H9 (cell line): ENCODE results near the gene FNDC3B. TPM values are rescaled to one million over a fixed set of nuclear protein-coding genes. Genes with fewer than 3 reads are reported as not detected.

Experiments used
- DNase-seq: peaks from one replicate; pipeline ENCODE4 v3.0.0-alpha.2; 2017
- H2AFZ ChIP-seq: one replicate; pipeline ENCODE4 v1.6.1; 2013; ENCODE audit warnings: mild to moderate bottlenecking, low read length, control low read depth, moderate library complexity
- H2AK5ac ChIP-seq: 2 replicates; pipeline ENCODE4 v1.6.1; 2013; ENCODE audit warnings: low read length, control low read depth, mixed read lengths; ENCODE audit not compliant: insufficient read length
- H2BK120ac ChIP-seq: one replicate; pipeline ENCODE4 v1.6.1; 2013; ENCODE audit warnings: low read depth, mild to moderate bottlenecking, low read length, control low read depth, inconsistent platforms; ENCODE audit not compliant: poor library complexity, severe bottlenecking
- H2BK12ac ChIP-seq: 2 replicates; pipeline ENCODE4 v1.6.1; 2013; ENCODE audit warnings: low read length, control low read depth, mixed read lengths, low read depth; ENCODE audit not compliant: insufficient read length
- H2BK15ac ChIP-seq: 2 replicates; pipeline ENCODE4 v1.6.1; 2013; ENCODE audit warnings: low read depth, low read length, control low read depth
- H2BK20ac ChIP-seq: one replicate; pipeline ENCODE4 v1.6.1; 2013; ENCODE audit warnings: low read depth, mild to moderate bottlenecking, low read length, control low read depth, inconsistent platforms; ENCODE audit not compliant: poor library complexity, severe bottlenecking
- H2BK5ac ChIP-seq: 2 replicates; pipeline ENCODE4 v1.6.1; 2013; ENCODE audit warnings: low read length, control low read depth, mixed read lengths; ENCODE audit not compliant: insufficient read length
- H3K14ac ChIP-seq: 2 replicates; pipeline ENCODE4 v1.6.1; 2013; ENCODE audit warnings: low read length, control low read depth; ENCODE audit not compliant: insufficient read depth
- H3K18ac ChIP-seq: 2 replicates; pipeline ENCODE4 v1.6.1; 2013; ENCODE audit warnings: low read depth, mild to moderate bottlenecking, mixed read lengths, low read length, control low read depth; ENCODE audit not compliant: insufficient read length
- H3K23ac ChIP-seq: 2 replicates; pipeline ENCODE4 v1.6.1; 2013; ENCODE audit warnings: low read length, control low read depth, mixed read lengths, low read depth; ENCODE audit not compliant: insufficient read length
- H3K23me2 ChIP-seq: 2 replicates; pipeline ENCODE4 v1.6.1; 2013; ENCODE audit warnings: low read depth, mild to moderate bottlenecking, mixed read lengths, low read length, control low read depth; ENCODE audit not compliant: insufficient read length, poor library complexity, severe bottlenecking
- H3K27ac ChIP-seq: 2 replicates; pipeline ENCODE4 v1.5.1; 2013; ENCODE audit warnings: low read length, control low read depth, mixed read lengths, low read depth; ENCODE audit not compliant: insufficient read length
- H3K27me3 ChIP-seq: 2 replicates; pipeline ENCODE4 v1.6.1; 2013; ENCODE audit warnings: low read length, control low read depth, inconsistent platforms; ENCODE audit not compliant: insufficient read depth
- H3K4ac ChIP-seq: 2 replicates; pipeline ENCODE4 v1.6.1; 2013; ENCODE audit warnings: low read depth, mild to moderate bottlenecking, control low read depth, inconsistent platforms, low read length, moderate library complexity
- H3K4me1 ChIP-seq: 2 replicates; pipeline ENCODE4 v1.6.1; 2013; ENCODE audit warnings: low read length, control low read depth, inconsistent platforms; ENCODE audit not compliant: insufficient read depth
- H3K4me2 ChIP-seq: 2 replicates; pipeline ENCODE4 v1.6.1; 2013; ENCODE audit warnings: low read length, control low read depth, mixed read lengths; ENCODE audit not compliant: insufficient read length, insufficient read depth
- H3K56ac ChIP-seq: 2 replicates; pipeline ENCODE4 v1.6.1; 2013; ENCODE audit warnings: low read depth, mild to moderate bottlenecking, mixed read lengths, low read length, control low read depth; ENCODE audit not compliant: insufficient read length
- H3K79me1 ChIP-seq: 2 replicates; pipeline ENCODE4 v1.6.1; 2013; ENCODE audit warnings: low read depth, mild to moderate bottlenecking, moderate library complexity, low read length, control low read depth, inconsistent platforms; ENCODE audit not compliant: insufficient read depth, poor library complexity, severe bottlenecking
- H3K79me2 ChIP-seq: 2 replicates; pipeline ENCODE4 v1.6.1; 2013; ENCODE audit warnings: low read length, control low read depth, inconsistent platforms; ENCODE audit not compliant: insufficient read depth
- H3K9ac ChIP-seq: 2 replicates; pipeline ENCODE4 v1.6.1; 2013; ENCODE audit warnings: low read length, control low read depth, mixed read lengths; ENCODE audit not compliant: insufficient read length; ENCODE audit errors: extremely low read depth
- H3K9me3 ChIP-seq: one replicate; pipeline ENCODE4 v1.6.1; 2013; ENCODE audit warnings: low read depth, low read length, inconsistent platforms; ENCODE audit not compliant: control insufficient read depth
- H3T11ph ChIP-seq: one replicate; pipeline ENCODE4 v1.6.1; 2013; ENCODE audit warnings: mild to moderate bottlenecking, low read length, control low read depth, inconsistent platforms
- H4K20me1 ChIP-seq: one replicate; pipeline ENCODE4 v1.6.1; 2013; ENCODE audit not compliant: control insufficient read depth, insufficient read length, insufficient read depth
- H4K5ac ChIP-seq: 2 replicates; pipeline ENCODE4 v1.6.1; 2013; ENCODE audit warnings: low read depth, mild to moderate bottlenecking, mixed read lengths, low read length, control low read depth; ENCODE audit not compliant: insufficient read length
- H4K8ac ChIP-seq: replicated peaks from 2 replicates; pipeline ENCODE4 v1.6.1; 2013; ENCODE audit warnings: low read length, control low read depth, mixed read lengths, low read depth; ENCODE audit not compliant: insufficient read length
- H4K91ac ChIP-seq: 2 replicates; pipeline ENCODE4 v1.6.1; 2013; ENCODE audit warnings: low read depth, mild to moderate bottlenecking, moderate library complexity, mixed read lengths, low read length, control low read depth; ENCODE audit not compliant: insufficient read length
- H3K27ac Mint-ChIP-seq, 3 experiments: 2 replicates in 2 of 3; 3 replicates in 1 of 3; pipeline ENCODE4 v1.8.0; 2020 to 2021; ENCODE audit warnings: mixed read lengths in 3 of 3, mild to moderate bottlenecking in 1 of 3, moderate library complexity in 1 of 3
- H3K27me3 Mint-ChIP-seq: 2 replicates; pipeline ENCODE4 v1.8.0; 2021; ENCODE audit warnings: low read depth, mild to moderate bottlenecking, moderate library complexity, mixed read lengths
- H3K36me3 Mint-ChIP-seq, 3 experiments: 2 replicates in 2 of 3; 3 replicates in 1 of 3; pipeline ENCODE4 v1.8.0; 2020 to 2021; ENCODE audit warnings: low read depth in 3 of 3, mixed read lengths in 3 of 3; ENCODE audit not compliant: insufficient read depth in 1 of 3
- H3K4me1 Mint-ChIP-seq, 2 experiments: 2 replicates each; pipeline ENCODE4 v1.8.0; 2020; ENCODE audit warnings: mixed read lengths in 2 of 2
- H3K4me3 Mint-ChIP-seq, 2 experiments: 2 replicates in 1 of 2; 3 replicates in 1 of 2; pipeline ENCODE4 v1.8.0; 2020 to 2021; ENCODE audit warnings: mild to moderate bottlenecking in 2 of 2, mixed read lengths in 2 of 2, moderate library complexity in 1 of 2
- H3K9me3 Mint-ChIP-seq, 2 experiments: 2 replicates in 1 of 2; 3 replicates in 1 of 2; pipeline ENCODE4 v1.8.0; 2020; ENCODE audit warnings: mild to moderate bottlenecking in 2 of 2, mixed read lengths in 2 of 2, moderate library complexity in 1 of 2
- WGBS: extraction: QIAGEN DNeasy Blood & Tissue Kit; methylation state at CpG from one replicate; pipeline ENCODE4 v1.1.7; 2013; ENCODE audit warnings: missing lambda C conversion rate, low lambda C conversion rate, mixed read lengths; ENCODE audit not compliant: insufficient read length; ENCODE audit errors: extremely low coverage; 5-methylcytosine and 5-hydroxymethylcytosine counted together
- total RNA-seq: library from RNA; stranded (reverse); gene quantifications from 2 replicates; pipeline ENCODE4 v1.2.1, GENCODE V29; 2021
- TF ChIP-seq, protein P1 (sequence below): fragments of 200-600 bp; sonication (generic); conservative IDR thresholded peaks from 3 replicates; pipeline ENCODE4 v1.8.0; 2021; ENCODE audit warnings: antibody characterized with exemption, mild to moderate bottlenecking

The FNDC3B gene
- total RNA-seq, 1 experiment from 2014 or later, result 43.8 TPM

DNA sequence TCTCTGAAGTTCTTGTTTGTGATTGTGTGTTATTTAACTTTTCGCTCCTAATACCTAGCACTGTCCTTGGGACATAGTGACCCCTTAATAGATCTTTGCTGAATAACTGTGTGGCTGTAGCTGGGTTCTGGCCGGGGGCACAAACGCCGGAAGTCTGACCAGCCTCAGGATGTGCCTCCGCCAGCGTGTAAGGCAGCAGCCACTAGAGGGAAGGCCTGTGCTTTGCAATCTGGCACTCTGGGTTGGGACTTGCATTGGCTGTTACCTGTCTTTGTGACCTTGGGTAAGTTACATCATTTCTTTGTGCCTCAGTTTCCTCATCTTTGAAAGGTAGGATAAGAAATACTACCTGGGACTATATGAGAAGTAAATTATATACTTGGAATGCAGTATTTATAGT, 250.2 kb downstream of the FNDC3B start:
- WGBS, result no CpG with 5 or more reads among the region's 6 CpGs
- Mint-ChIP-seq H3K27me3 (no peaks in the 10 kb centered on the region), H3K9me3 (no peaks in the 10 kb centered on the region), H3K36me3 (peaks cover 11 to 18% (median 12%) of the 10 kb centered on the region in 3 experiments; a peak in 6 of 7 replicates), H3K4me1 (0 out of 4 replicates have a peak, but pooled peaks cover 2 to 3% of the 10 kb centered on the region in 2 experiments), H3K4me3 (no peak overlapping the region), H3K27ac (peak overlapping the region in 1 of 3 experiments; percentile 62; a peak in 3 of 7 replicates)
- no peak overlapping the region for H3K4ac ChIP-seq
- no peak overlapping the region for H2BK20ac ChIP-seq
- H4K8ac ChIP-seq, result no peak overlapping the region
- no peak overlapping the region for H3K23ac ChIP-seq
- H2BK15ac ChIP-seq, result no peak overlapping the region
- no peak overlapping the region for H3K56ac ChIP-seq
- no peak overlapping the region for H3K14ac ChIP-seq
- TF ChIP-seq, protein P1, sequence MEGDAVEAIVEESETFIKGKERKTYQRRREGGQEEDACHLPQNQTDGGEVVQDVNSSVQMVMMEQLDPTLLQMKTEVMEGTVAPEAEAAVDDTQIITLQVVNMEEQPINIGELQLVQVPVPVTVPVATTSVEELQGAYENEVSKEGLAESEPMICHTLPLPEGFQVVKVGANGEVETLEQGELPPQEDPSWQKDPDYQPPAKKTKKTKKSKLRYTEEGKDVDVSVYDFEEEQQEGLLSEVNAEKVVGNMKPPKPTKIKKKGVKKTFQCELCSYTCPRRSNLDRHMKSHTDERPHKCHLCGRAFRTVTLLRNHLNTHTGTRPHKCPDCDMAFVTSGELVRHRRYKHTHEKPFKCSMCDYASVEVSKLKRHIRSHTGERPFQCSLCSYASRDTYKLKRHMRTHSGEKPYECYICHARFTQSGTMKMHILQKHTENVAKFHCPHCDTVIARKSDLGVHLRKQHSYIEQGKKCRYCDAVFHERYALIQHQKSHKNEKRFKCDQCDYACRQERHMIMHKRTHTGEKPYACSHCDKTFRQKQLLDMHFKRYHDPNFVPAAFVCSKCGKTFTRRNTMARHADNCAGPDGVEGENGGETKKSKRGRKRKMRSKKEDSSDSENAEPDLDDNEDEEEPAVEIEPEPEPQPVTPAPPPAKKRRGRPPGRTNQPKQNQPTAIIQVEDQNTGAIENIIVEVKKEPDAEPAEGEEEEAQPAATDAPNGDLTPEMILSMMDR, result peak; percentile 67
- H2BK12ac ChIP-seq, result no peak overlapping the region
- H3K79me2 ChIP-seq, result no peaks in the 10 kb centered on the region
- H4K20me1 ChIP-seq, result no peaks in the 10 kb centered on the region
- no peak overlapping the region for H2BK5ac ChIP-seq
- no peaks in the 10 kb centered on the region for H3K23me2 ChIP-seq
- no peak overlapping the region for H4K91ac ChIP-seq
- H3K9ac ChIP-seq, result no peak overlapping the region
- peak; percentile 56 for DNase-seq
- H3K18ac ChIP-seq, result no peak overlapping the region
- H3K9me3 ChIP-seq, result no peaks in the 10 kb centered on the region
- H3K79me1 ChIP-seq, result peaks cover 3% of the 10 kb centered on the region
- no peak overlapping the region for H4K5ac ChIP-seq
- no peaks in the 10 kb centered on the region for H3K27me3 ChIP-seq
- H2AK5ac ChIP-seq, result no peak overlapping the region
- no peak overlapping the region for H3K4me2 ChIP-seq
- H2AFZ ChIP-seq, result no peak overlapping the region
- H3K4me1 ChIP-seq, result no peaks in the 10 kb centered on the region
- no peak overlapping the region for H2BK120ac ChIP-seq
- H3T11ph ChIP-seq, result no peak overlapping the region
- H3K27ac ChIP-seq, result no peak overlapping the region
